Heart right ventricle (tissue), 16 donors: Measurements from ENCODE around the gene IL1RAPL1. TPM values are rescaled to one million over a fixed set of nuclear protein-coding genes. Genes with fewer than 3 reads are reported as not detected.

Experiments
- ATAC-seq, 8 donors: fragments of 200-7000 bp; cut with Tn5 transposase; one replicate each; pipeline ENCODE4 v1.9.1; 2020; ENCODE audit warnings: mild to moderate bottlenecking in 8 of 8, moderate library complexity in 8 of 8, moderate number of reproducible peaks in 1 of 8
- DNase-seq, 2 donors: peaks; one replicate each; pipeline ENCODE4 v3.0.0-alpha.2; 2020
- H3K27ac ChIP-seq, 10 donors: fragments of 200-600 bp; sonication (generic) in 2 of 10; one replicate each; pipeline versions ENCODE4 v1.5.0 to v1.8.0; 2020 to 2022; ENCODE audit warnings: mild to moderate bottlenecking in 3 of 10
- H3K27me3 ChIP-seq, 7 donors: fragments of 200-600 bp; one replicate each; pipeline ENCODE4 v1.8.0; 2021 to 2022; ENCODE audit warnings: mild to moderate bottlenecking in 2 of 7
- H3K36me3 ChIP-seq, 9 donors: fragments of 200-600 bp; sonication (generic) in 1 of 9; one replicate each; pipeline versions ENCODE4 v1.5.0 to v1.8.0; 2020 to 2022; ENCODE audit warnings: mild to moderate bottlenecking in 2 of 9
- H3K4me1 ChIP-seq, 9 donors: fragments of 200-600 bp; sonication (generic) in 1 of 9; one replicate each; pipeline versions ENCODE4 v1.5.0 to v1.8.0; 2020 to 2022; ENCODE audit warnings: mild to moderate bottlenecking in 4 of 9
- H3K4me3 ChIP-seq, 10 donors: fragments of 200-600 bp; sonication (generic) in 2 of 10; one replicate each; pipeline versions ENCODE4 v1.5.0 to v1.8.0; 2020 to 2022; ENCODE audit warnings: mild to moderate bottlenecking in 7 of 10, moderate library complexity in 2 of 10
- H3K9me3 ChIP-seq, 11 donors: fragments of 200-600 bp in 10 of 11; sonication (generic) in 2 of 11; one replicate each; pipeline versions ENCODE4 v1.5.0 to v1.8.0; 2013 to 2022; ENCODE audit warnings: mild to moderate bottlenecking in 2 of 11, control low read depth in 1 of 11, moderate library complexity in 1 of 11
- WGBS, 2 donors: extraction: QIAGEN DNeasy Blood & Tissue Kit; methylation state at CpG; one replicate each; pipeline ENCODE4 v1.1.7; 2013; ENCODE audit warnings: inconsistent platforms in 1 of 2; 5-methylcytosine and 5-hydroxymethylcytosine counted together
- intact Hi-C, 10 donors: fragments of 100-400 bp; cut with DNase I; formaldehyde crosslinking; loops; one replicate each; pipeline versions ENCODE4 v1.11.1 to v1.14.2; 2022
- long read RNA-seq, 3 donors: library from polyadenylated mRNA; unstranded; transcript quantifications; one replicate each; pipeline ENCODE4 v2.0.0, GENCODE V29; 2020 to 2021
- polyA plus RNA-seq, 2 donors: library from polyadenylated mRNA; stranded (reverse); fragments of 200-250 nt; gene quantifications; one replicate each; pipeline ENCODE4 v1.2.3, GENCODE V29; 2013
- total RNA-seq, 10 donors: library from RNA; stranded (reverse); fragmentation: NEBNext Ultra II Directional in 3 of 10; extraction: Animal tissue kit (Norgen Biotek cat#: 25700) in 3 of 10; gene quantifications; one replicate each; pipeline versions ENCODE4 v1.2.1 to v1.2.4, GENCODE V29; 2021 to 2023
- TF ChIP-seq, protein P1 (sequence below), 9 donors: fragments of 200-600 bp; sonication (generic) in 2 of 9; IDR thresholded peaks; one replicate each; pipeline versions ENCODE4 v1.5.0 to v1.8.0; 2021 to 2022; ENCODE audit warnings: antibody characterized with exemption in 9 of 9, mild to moderate bottlenecking in 5 of 9, moderate library complexity in 1 of 9
- donor health status: Arrhythmogenic right ventricular cardiomyopathy.
- donor health status: ischemic (EF 13 %, LVEDD 7.1; RV severe dilation, severe dysfunction).
- donor health status: healthy with polysubstance abuse.
- donor health status: DM: no; HTN: yes; CAD: no.
- donor health status: DM: no; HTN: no; CAD: no.
- donor health status: ischemic (EF 25% LVEDD 6.9; RV normal size, moderate dysfunction).
- donor health status: ischemic (EF 25% LVEDD 5.7; RV mildly dilated, moderate dysfunction).
- donor health status: healthy.
- donor health status: DM: yes; HTN: yes; CAD: no.
- donor health status: Ischemic cardiomyopathy.
- donor health status: ischemic (EF 35%, LVEDD 5.7; RV mildly dilated, moderate dysfunction).
- donor health status: nonischemic (EF 11% LVEDD 7.7; RV severe dilation, severe dysfunction).
- donor health status: DM: yes; HTN: yes; CAD: no.
- donor health status: PGD.
- donor health status: ischemic (EF 29% LVEDD 5.4; RV normal size, mild dysfunction).
- donor health status: nonischemic (EF 23%, LVEDD 6.1; RV moderate dilation, normal function).

IL1RAPL1 gene
- total RNA-seq: 1 to 10 TPM; 1.3 to 6.3 (median 3.0) TPM
- polyA plus RNA-seq: under 1 TPM; 0.13 to 0.59 TPM
- long read RNA-seq, donor 1, partial matches to known transcripts: 1 of 4 reads
- long read RNA-seq, donor 1, other reads (novel, unspliced or antisense): 3 of 4 reads
- long read RNA-seq, donor 2, partial matches to known transcripts: 0 of 2 reads
- long read RNA-seq, donor 2, other reads (novel, unspliced or antisense): 2 of 2 reads
- long read RNA-seq, donor 3, partial matches to known transcripts: 1 of 18 reads
- long read RNA-seq, donor 3, other reads (novel, unspliced or antisense): 16 of 18 reads

DNA sequence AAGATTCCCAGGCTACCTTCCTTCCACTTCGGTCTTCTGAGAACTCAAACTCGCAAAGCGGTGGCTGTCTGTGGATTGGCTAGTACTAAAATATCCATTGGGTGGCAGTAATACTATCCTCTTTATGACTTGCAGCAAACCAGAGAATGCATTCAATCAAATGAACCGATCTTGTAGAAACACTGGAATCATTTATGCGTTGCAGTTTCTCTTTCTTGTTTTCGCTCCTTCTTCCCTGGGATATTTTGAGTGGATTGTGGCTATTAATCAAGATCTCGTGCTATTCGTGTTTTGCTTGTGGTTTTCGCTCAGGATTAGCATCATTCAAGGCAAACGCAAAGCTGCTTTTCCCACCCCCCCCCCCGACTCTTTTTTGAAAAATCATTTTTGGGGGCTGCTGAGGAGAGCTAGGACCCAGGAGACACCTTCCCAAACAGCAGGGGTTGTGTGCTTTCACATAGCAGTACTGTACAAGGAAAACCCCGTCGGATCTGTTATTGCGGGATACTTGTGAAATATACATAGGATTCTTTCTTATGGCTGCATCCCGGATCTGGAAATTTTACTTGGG is at the start of gene IL1RAPL1:
Gene IL1RAPL1 (plus strand): TSS at position 466 of the 571 bp plus-strand sequence.
- 0% methylated on average over 15 of the region's 15 CpGs for WGBS, 2 donors
- no peaks in the 10 kb centered on the region for H3K36me3 ChIP-seq
- H3K4me1 ChIP-seq: no peaks in the 10 kb centered on the region
- no peak for DNase-seq
- ATAC-seq: peak; percentile 70 to 91 (median 86)
- H3K9me3 ChIP-seq: no peaks in the 10 kb centered on the region
- TF ChIP-seq, protein P1, sequence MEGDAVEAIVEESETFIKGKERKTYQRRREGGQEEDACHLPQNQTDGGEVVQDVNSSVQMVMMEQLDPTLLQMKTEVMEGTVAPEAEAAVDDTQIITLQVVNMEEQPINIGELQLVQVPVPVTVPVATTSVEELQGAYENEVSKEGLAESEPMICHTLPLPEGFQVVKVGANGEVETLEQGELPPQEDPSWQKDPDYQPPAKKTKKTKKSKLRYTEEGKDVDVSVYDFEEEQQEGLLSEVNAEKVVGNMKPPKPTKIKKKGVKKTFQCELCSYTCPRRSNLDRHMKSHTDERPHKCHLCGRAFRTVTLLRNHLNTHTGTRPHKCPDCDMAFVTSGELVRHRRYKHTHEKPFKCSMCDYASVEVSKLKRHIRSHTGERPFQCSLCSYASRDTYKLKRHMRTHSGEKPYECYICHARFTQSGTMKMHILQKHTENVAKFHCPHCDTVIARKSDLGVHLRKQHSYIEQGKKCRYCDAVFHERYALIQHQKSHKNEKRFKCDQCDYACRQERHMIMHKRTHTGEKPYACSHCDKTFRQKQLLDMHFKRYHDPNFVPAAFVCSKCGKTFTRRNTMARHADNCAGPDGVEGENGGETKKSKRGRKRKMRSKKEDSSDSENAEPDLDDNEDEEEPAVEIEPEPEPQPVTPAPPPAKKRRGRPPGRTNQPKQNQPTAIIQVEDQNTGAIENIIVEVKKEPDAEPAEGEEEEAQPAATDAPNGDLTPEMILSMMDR (IDR thresholded peaks at IDR 0.05): peak in 6 of 9 donors; percentile 15 to 49 (median 38)
- H3K4me3 ChIP-seq: peak within 1 kb of the TSS; percentile 10 to 56 (median 45)
- H3K27me3 ChIP-seq: peaks cover 0 to 43% (median 0%) of the 10 kb centered on the region in 7 donors
- peak within 1 kb of the TSS in 5 of 10 donors; percentile 34 to 52 (median 46) for H3K27ac ChIP-seq
- intact Hi-C loops: loop anchor here in 5 of 10 donors (5.0 to 10.0 kb wide), 4 partner anchors 455 to 508 kb away; no protein-coding TSS in a partner anchor

DNA sequence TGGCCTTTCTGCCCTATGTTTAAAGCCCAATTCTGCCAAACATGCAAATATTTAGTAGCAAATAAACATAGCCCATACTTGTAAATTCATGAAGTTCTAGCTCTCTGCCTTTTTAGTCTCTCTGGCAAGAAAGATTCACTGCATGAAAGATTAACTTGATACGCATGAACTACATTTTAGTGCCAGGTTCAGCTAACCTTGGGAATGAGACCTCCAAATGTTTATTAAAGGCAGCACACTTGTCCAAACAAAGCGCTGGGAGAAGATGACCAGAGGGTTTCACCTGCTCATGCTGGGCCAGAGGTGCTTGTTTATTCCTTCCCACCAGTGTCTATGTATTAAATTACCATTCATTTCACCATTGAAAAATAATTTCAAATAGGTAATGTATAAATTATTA is 44.5 kb upstream of the IL1RAPL1 start:
- no peak for ATAC-seq
- DNase-seq: no peak
- H3K36me3 ChIP-seq: no peaks in the 10 kb centered on the region
- intact Hi-C loops: no loop called here
- H3K9me3 ChIP-seq: no peaks in the 10 kb centered on the region
- WGBS, 2 donors: 91 to 98% methylated on average over 2 of the region's 2 CpGs
- TF ChIP-seq, protein P1 (IDR thresholded peaks at IDR 0.05): no peak
- H3K4me1 ChIP-seq: no peaks in the 10 kb centered on the region
- no peaks in the 10 kb centered on the region for H3K27me3 ChIP-seq
- no peak overlapping the region for H3K4me3 ChIP-seq
- no peak overlapping the region for H3K27ac ChIP-seq

DNA sequence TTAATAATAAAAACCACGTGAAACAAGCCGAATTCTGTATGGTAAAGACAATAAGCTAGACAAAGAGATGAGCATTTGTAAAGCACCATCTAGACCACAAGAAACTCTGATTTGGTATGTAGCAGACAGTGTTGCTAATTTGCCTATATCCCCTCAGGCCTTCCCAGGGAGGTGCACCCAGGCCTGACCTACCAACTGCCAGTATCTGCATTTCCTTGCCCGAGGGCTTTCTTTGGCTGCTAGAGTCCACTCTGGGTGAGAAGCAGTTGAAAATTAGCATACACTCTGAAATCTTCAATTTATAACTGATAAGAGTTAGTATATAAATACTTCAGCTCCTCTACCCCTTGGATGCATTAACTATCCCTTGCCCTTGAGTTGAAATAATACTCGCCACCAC is 37.4 kb upstream of the IL1RAPL1 start:
- WGBS, 2 donors: 86 to 90% methylated on average over 4 of the region's 4 CpGs
- ATAC-seq: no peak
- H3K27ac ChIP-seq: no peak overlapping the region

DNA sequence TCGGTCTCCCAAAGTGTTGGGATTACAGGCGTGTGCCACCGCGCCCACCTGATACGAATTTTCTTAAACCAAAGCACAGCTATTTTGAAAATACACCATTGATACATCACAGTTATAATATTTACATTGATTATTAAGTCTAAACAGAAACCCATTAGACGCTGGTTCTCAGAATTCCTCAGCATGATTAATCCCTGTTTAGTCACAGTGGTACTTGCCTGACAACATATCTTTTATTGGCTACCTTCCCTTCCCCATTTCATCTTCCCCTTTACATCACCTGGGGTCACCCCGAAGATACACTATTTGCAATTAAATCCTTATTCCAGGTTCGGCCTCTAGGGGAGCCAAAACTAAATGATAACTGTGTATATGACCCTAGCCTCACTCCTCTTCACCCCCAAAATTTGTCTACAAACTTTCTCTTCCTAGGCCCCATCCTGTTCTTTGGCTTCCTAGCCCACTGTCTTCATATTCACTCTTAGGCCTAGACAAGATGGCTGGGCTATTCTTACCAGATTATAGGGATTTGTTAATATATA is 36.8 kb upstream of the IL1RAPL1 start:
- intact Hi-C loops: no loop called here
- H3K9me3 ChIP-seq: no peaks in the 10 kb centered on the region
- no peaks in the 10 kb centered on the region for H3K36me3 ChIP-seq
- TF ChIP-seq, protein P1 (IDR thresholded peaks at IDR 0.05): no peak
- no peaks in the 10 kb centered on the region for H3K27me3 ChIP-seq
- H3K27ac ChIP-seq: no peak overlapping the region
- no peaks in the 10 kb centered on the region for H3K4me1 ChIP-seq
- WGBS, 2 donors: 92 to 93% methylated on average over 8 of the region's 8 CpGs
- no peak overlapping the region for H3K4me3 ChIP-seq
- ATAC-seq (no peak), DNase-seq (no peak)

More for the DNA sequence above, 37.4 kb upstream of the IL1RAPL1 start:
- TF ChIP-seq, protein P1 (IDR thresholded peaks at IDR 0.05): no peak
- H3K9me3 ChIP-seq: no peaks in the 10 kb centered on the region
- no peaks in the 10 kb centered on the region for H3K36me3 ChIP-seq
- no peak for DNase-seq
- no peak overlapping the region for H3K4me3 ChIP-seq
- H3K4me1 ChIP-seq: no peaks in the 10 kb centered on the region
- H3K27me3 ChIP-seq: no peaks in the 10 kb centered on the region
- intact Hi-C loops: no loop called here
